Activated CD4-positive, alpha-beta T cell treated with anti-CD3 and anti-CD28 coated beads for 48 hours (primary cell): Measurements from ENCODE around the gene AP1S3.
"Not testable (repeated sequence)": the region's sequence is repeated elsewhere in the genome, so short reads cannot be mapped to it uniquely, and the experiment has no call there.

Source experiments
- DNase-seq: peaks from one replicate; pipeline ENCODE4 v3.0.0-alpha.2; 2020

Gene AP1S3

DNA sequence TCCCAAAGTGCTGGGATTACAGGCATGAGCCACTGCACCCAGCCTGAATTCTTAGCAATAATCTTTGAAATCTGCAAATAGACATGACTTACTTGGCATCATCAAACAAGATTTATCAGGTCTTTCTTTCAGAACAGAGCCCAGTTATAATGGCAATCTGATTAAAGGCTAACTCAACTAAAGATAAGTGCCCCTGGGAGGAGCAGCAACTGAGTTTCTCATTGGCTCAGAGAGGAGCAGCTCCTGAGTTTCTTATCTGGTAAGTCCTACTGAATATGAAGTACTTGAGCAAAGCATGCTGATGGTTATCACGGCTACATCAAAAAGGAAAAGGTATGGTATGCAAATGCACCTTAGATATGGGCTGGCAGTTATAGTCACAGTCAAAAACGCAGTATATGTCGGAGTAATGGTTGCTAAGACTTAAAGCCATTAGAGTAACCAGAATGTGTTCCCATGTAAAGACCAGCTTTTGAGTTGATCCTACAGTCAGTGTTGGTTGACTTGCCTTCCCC lies 15.0 kb upstream of the AP1S3 start:
- DNase-seq = no peak

GRCh38 chr2:223847410-223847809 lies 10.0 kb upstream of the AP1S3 start:
- DNase-seq = no peak

DNA sequence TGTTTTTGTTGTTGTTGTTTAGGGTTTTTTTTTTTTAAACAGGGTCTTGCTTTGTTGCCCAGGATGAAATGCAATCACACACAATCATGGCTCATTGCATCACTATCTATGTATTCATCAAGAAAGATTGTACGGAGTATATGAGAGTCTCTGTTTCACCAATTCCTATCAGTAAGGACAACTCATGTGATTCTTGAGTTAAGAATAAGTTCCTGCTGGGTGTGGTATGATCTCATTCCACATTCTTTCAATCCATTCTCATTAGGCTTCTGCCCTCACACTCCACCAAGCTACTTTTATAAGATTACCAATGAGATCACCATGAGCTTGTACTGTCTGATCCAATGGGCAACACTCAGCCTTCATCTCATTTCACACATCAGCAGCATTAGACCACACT lies 9.1 kb upstream of the AP1S3 start:
- no peak for DNase-seq

GRCh38 chr2:223841436-223842190 lies 4.2 kb upstream of the AP1S3 start:
- DNase-seq = no peak

DNA sequence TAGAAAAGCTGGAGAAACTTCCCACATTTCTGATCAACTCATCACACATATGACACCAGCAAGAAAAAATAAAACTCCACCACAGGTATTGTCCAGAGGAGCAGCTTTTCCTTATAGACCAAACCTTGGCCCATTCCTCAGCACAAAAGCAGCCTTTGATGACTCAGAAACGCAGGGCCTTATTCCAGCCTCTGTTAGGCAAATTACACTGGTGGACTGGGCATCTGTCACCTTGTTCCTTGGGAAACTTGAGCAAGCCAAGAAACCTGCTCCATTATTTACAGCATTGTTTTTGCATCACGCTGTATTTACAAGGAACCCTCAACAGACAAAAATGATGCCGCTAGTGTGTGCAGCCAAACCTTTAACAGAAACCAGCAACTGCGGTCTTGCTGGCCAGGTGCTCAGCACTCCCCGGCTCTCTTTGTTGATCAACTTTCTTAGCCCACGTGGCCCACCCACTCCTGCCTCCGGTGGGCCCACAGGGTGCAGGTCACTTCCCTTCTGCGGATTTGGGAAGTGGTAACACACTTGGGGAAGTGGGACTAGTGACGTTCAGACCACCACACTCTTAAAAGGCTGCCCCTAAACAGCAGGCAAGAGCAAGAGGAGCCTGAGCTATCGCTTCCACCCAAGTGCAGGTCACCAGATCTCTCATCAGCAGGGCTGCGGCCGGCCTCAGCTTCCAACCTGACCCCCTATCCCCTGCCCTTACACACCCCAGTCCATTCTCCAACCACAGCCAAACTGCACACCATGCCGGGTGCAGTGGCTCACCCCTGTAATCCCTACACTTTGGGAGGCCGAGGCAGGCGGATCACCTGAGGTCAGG lies 1.5 kb downstream of the AP1S3 start:
- DNase-seq = no peak

- DNase-seq = no peak
Observed at GRCh38 chr2:223834431-223834830, 3.0 kb downstream of the AP1S3 start.

DNA sequence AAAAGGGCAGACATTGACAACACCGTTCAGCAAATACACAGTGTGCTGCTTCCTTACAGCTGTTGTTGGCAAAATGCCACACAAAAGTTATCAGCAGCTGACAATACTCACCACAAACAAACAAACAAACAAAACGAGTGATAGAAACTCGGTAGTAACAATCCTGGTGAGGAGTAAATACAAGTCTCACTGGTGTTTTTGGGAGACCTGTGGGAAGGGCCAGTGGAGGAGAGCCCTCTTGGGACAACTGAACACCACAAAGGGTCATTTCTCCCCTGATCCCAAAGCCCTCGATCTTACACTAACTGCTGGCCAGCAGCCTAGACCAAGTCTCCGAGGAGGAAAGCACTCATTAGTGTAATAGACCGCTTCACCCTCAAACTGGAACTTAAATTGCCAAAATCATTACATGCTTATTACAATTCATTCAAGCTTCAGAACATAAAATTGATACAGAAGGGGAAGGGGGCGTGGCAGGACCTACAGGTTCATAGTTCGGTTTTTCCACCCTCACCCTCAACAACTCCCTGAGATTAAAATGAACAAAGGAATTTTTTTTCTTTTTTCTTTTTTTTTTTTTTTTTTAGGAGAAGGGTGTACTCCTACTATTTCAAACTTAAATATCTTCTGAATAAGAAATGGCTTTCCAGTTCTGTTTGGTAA lies 5.0 kb downstream of the AP1S3 start:
- DNase-seq = no peak

DNA sequence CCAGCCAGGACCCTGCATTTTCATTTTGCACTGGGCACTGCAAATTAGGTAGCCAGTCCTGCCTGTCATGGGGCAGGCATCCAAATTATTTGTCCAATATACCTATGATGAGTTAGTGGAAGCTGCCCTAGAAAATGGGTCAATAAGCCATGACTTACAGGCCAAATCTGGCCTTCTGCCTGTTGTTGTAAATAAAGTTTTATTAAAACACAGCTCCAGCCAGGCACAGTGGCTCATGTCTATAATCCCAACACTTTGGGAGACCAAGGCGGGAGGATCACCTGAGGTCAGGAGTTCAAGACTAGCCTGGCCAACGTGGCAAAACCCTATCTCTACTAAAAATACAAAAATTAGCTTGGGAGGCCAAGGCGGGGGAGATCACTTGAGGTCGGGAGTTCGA lies 8.3 kb downstream of the AP1S3 start:
- DNase-seq = no peak

DNA sequence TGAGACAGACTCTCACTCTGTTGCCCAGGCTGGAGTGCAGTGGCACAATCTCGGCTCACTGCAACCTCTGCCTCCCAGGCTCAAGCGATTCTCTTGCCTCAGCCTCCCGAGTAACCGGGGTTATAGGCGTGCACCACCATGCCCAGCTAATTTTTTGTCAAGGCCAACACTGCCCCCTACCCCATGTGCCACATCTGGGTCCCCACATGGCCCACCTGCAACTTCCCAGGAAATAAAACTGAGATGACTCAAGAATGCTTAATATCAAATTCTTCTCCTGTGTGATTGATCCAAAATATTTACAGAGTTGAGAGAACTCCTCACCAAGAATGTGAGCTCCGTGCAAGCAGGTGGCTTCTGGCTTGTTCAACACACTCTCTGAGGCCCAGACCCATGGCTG lies 9.1 kb downstream of the AP1S3 start:
- no peak for DNase-seq

DNA sequence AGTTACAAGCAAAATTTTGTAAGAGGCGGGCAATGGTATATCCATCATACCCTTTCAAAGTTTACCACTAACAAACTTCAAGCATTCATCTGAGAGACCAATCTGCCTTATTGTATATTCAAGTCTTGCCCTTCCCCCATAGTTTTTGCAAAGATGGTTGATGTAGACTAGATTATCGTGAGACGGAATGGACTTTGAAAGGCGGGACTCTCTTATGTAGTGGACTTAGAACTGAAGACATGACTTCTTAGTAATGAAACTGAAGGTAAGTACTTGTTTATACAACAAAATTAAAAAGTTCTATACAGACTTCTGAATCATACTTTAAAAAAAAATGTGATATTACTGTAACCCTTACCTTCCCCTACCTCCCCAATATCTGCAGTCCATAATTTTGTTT lies 10.4 kb downstream of the AP1S3 start:
- no peak for DNase-seq

DNA sequence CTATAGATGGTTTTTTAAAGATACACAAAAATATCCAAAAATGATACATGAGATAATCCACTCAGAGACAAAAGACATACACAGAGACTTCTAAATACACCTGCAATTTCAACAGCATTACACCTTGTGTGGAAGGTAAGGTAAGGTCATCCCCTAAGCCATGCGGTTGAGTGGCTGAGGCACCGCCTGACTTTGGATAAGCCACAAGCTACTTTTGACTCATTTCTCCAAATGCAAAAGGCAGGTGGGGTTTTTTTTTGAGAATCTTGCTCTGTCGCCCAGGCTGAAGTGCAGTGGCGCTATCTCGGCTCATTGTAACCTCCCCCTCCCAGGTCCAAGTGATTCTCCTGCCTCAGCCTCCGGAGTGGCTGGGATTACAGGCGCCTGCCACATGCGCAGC lies 13.1 kb downstream of the AP1S3 start:
- no peak for DNase-seq

DNA sequence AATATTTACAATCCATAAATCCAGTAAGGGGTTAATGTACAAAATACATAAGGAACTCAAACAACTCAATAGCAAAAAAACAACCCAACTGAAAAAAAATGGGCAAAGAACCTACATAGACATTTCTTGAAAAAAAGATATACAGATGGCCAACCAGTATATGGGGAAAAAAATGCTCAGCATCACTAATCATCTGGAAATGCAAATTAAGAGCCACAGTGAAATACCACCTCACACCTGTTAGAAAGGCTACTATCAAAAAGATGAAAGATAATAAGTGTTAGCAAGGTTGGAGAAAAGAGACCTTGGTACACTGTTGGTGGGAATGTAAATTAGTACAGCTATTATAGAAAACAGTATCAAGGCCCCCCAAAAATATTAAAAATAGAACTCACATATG lies 14.6 kb downstream of the AP1S3 start:
- no peak for DNase-seq

GRCh38 chr2:223820549-223820948 lies 16.8 kb downstream of the AP1S3 start:
- DNase-seq = no peak

DNA sequence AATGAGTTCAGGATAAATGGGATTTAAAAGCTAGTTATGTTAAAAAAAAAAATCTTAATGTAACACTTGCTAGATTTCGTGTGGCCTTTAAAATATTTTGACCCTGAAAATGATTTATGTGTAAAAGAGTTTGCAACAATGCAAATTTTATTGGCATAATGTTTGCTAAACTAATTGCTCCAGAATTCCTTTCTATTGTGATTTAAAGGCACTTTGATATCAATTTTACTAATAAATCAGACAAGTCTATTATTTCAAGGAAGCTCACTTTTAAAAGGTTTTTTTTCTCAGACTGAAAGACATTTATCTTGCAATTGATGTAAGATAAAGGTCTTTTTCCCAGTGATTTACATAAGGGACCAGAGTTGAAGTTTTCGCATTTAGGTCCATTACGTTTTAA lies 17.5 kb downstream of the AP1S3 start:
- DNase-seq = no peak

DNA sequence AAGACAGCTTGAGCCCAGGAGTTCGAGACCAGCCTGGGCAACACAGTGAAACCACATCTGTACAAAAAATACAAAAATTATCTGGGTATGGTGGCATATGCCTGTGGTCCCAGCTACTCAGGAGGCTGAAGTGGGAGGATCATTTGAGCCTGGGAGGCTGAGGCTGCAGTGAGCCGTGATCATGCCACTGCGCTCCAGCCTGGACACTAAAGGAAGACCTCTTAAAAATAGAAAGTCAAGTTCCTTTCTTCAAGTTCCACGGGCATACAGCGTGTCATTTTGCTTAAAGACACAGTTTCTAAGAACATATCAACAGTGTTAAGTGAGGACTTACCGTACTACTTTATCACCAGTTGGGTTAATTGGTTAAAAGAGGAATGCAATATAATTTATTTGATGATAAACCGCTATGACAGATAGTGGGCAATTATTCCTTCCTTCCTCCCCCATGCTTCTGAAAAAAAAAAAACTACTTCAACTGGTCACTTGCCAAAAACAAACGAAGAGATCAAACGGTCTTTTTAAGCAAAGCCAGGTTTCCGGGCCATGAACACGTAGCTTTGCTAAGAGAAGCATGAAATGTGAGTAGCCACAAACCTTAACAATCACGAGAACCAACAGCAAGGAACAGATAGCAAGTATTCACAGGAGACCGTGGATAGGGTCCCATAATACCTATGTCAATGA lies 21.4 kb downstream of the AP1S3 start:
- no peak for DNase-seq

DNA sequence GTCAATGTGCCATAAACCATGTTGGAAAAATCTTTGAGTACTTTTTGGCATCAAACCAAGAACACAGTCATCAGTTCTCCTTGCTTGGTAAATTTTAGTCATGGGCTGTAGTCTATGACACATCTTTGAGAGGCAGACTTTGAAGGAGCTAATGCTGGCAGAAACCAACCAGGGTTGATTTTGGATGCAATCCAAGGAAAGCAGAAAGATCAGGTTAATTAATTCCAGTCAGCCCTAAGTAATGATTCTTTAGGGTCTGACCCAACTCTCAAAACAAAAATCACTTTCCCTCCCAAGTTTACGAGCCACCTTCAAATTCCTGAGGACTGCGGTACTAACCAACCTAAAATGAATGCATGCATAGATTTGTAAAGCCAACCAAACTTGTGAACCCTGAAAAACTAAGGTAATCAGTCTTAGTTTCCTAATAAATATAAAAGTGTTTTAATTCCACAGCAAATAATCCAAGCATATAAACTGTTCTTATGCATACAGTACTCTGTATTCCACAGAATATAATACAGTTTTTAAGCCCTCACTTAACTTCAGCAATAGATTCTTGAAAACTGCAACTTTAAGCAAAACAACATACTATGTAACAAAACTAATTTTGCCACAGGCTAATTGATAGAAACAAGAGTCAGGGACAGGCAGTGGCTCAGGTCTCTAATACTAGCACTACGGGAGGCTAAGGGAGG lies 22.0 kb downstream of the AP1S3 start:
- DNase-seq = no peak

DNA sequence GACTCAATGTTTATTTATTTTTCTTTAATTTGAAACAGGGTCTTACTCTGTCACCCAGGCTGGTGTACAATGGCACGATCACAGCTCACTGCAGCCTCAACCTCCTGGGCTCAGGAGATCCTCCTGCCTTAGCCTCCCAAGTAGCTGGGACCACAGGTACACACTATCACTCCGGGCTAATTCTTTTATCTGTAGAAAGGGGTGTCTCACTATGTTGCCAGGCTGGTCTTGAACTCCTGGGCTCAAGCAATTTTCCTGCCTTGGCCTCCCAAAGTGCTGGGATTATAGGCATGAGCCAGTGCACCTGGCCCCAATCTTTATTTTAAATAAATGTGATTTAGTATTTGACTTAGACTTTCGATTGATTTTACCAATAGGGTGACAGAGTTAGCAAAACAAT lies 22.6 kb downstream of the AP1S3 start:
- not testable (repeated sequence) for DNase-seq

DNA sequence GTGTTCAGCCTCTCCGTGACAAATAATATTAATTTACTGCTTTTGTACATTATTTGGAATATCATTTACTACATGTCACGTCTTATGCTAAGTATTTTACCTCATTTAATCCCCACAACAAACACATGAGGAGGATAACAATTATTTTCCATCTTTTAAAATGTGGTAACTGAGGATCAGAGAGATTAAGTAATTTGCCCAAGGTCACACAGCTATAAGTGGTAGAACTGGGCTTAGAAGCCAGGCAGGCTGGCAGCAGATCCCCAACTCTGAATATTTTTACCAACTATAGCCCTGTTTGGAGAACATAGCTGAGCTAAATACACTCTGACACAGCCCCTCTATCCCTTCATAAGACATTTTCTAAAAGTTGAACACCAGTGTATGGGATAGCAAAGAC lies 24.1 kb downstream of the AP1S3 start:
- no peak for DNase-seq

- no peak for DNase-seq
Observed at GRCh38 chr2:223811757-223812156, 25.6 kb downstream of the AP1S3 start.

DNA sequence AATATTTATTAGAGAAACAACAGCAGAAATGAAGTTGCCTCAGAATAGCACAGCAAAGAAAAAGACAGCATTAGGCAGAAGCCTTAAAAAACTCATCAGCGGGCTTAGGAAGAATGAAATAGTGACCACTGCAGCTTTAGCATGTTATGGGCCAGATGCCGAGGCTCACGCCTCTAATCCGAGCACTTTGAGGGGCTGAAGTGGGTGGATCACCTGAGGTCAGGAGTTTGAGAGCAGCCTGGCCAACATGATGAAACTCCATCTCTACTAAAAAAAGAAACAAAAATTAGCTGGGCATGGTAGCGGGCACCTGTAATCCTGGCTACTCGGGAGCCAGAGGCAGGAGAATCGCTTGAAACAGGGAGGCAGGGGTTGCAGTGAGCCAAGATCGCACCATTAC lies 32.4 kb downstream of the AP1S3 start:
- DNase-seq = no peak

- DNase-seq = no peak
Observed at GRCh38 chr2:223801736-223802135, 35.6 kb downstream of the AP1S3 start.

DNA sequence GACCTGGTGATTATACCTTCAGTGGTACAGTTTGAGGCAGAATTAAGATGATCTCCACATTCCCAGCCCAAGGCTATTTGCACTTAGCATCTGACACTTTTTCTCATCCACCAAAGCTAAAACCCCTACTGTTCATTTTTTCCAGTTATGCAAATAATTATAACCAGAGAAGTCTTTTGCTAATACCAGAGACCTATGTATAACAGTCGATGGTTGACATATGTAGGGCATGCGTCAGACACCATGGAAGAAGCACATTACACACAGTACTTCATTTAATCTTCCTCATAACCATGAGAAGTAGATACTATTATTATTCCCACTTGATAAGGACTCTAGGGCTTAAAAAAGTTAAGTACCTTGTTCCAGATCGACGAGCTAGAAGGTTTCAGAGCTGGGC lies 36.5 kb downstream of the AP1S3 start:
- DNase-seq = no peak
